Activated CD4-positive, alpha-beta T cell treated with anti-CD3 and anti-CD28 coated beads, Interleukin-10, Interleukin-2, amounts not matched to agents 100 ng/mL and 50 ng/mL, durations not matched to agents 16 hours and 8 hours (primary cell): ENCODE results near the gene SYNC.
"Not testable (repeated sequence)": the region's sequence is repeated elsewhere in the genome, so short reads cannot be mapped to it uniquely, and the experiment has no call there.

ENCODE experiments used
- DNase-seq: peaks from one replicate; pipeline ENCODE4 v3.0.0-alpha.2; 2020

SYNC gene

GRCh38 chr1:32724678-32725614 is 22.4 kb upstream of the SYNC start:
- peak; percentile 63 for DNase-seq

GRCh38 chr1:32719681-32720275 is 17.2 kb upstream of the SYNC start:
- no peak for DNase-seq

- DNase-seq, result no peak
Observed at GRCh38 chr1:32718527-32718926, 16.0 kb upstream of the SYNC start.

GRCh38 chr1:32718036-32718435 is 15.5 kb upstream of the SYNC start:
- no peak for DNase-seq

GRCh38 chr1:32717503-32717902 is 14.9 kb upstream of the SYNC start:
- no peak for DNase-seq

- DNase-seq, result peak; percentile 65
Observed at GRCh38 chr1:32716312-32717148, 14.0 kb upstream of the SYNC start.

GRCh38 chr1:32715901-32716311 is 13.3 kb upstream of the SYNC start:
- no peak for DNase-seq

- DNase-seq, result no peak
Observed at GRCh38 chr1:32714277-32714676, 11.7 kb upstream of the SYNC start.

GRCh38 chr1:32713081-32713480 is 10.5 kb upstream of the SYNC start:
- no peak for DNase-seq

- not testable (repeated sequence) for DNase-seq
Observed at GRCh38 chr1:32711221-32711620, 8.7 kb upstream of the SYNC start.

- no peak for DNase-seq
Observed at GRCh38 chr1:32709476-32709875, 6.9 kb upstream of the SYNC start.

GRCh38 chr1:32709075-32709474 is 6.5 kb upstream of the SYNC start:
- no peak for DNase-seq

GRCh38 chr1:32706491-32706890 is 3.9 kb upstream of the SYNC start:
- DNase-seq, result no peak

GRCh38 chr1:32705516-32705915 is 2.9 kb upstream of the SYNC start:
- DNase-seq, result no peak

GRCh38 chr1:32703479-32704291 is 1.1 kb upstream of the SYNC start:
- DNase-seq, result no peak

GRCh38 chr1:32701951-32702598 is 495 bp downstream of the SYNC start:
- no peak for DNase-seq

GRCh38 chr1:32701421-32701911 is 1.1 kb downstream of the SYNC start:
- no peak for DNase-seq

GRCh38 chr1:32696996-32697395 is 5.6 kb downstream of the SYNC start:
- DNase-seq, result not testable (repeated sequence)

- no peak for DNase-seq
Observed at GRCh38 chr1:32696041-32696440, 6.5 kb downstream of the SYNC start.

GRCh38 chr1:32695098-32695904 is 7.3 kb downstream of the SYNC start:
- peak; percentile 7 for DNase-seq
